Renal cortex interstitium (tissue), 15 donors: ENCODE measurements around the gene OR2L2. TPM values are rescaled to one million over a fixed set of nuclear protein-coding genes. Genes with fewer than 3 reads are reported as not detected.
"Not testable (repeated sequence)": the region's sequence is repeated elsewhere in the genome, so short reads cannot be mapped to it uniquely, and the experiment has no call there.

ENCODE experiments used
- DNase-seq, 11 donors: peaks; one replicate each; pipeline ENCODE4 v3.0.0-alpha.2; 2013; ENCODE audit warnings: low read depth in 9 of 11, low spot score in 4 of 11; ENCODE audit errors: extremely low read depth in 1 of 11
- long read RNA-seq, 16 experiments: transcript quantifications; one replicate each; lab custom pipeline, GENCODE V29; 2026
- polyA plus RNA-seq, 3 donors: library from polyadenylated mRNA; unstranded; fragments of 120-200 nt; gene quantifications; one replicate each; pipeline ENCODE4 v1.2.1, GENCODE V29; 2013; ENCODE audit not compliant: insufficient read length in 3 of 3

The OR2L2 gene
- under 1 TPM; 0.04 to 0.14 (median 0.06) TPM for polyA plus RNA-seq
- long read RNA-seq, donor 1: 0 reads
- long read RNA-seq, donor 2: 0 reads
- long read RNA-seq, donor 3: 0 reads
- long read RNA-seq, donor 4: 0 reads
- long read RNA-seq, donor 5: 0 reads
- long read RNA-seq, donor 6: 0 reads
- long read RNA-seq, donor 7: 0 reads
- long read RNA-seq, donor 8: 0 reads
- long read RNA-seq, donor 9: 0 reads
- long read RNA-seq, donor 10: 0 reads
- long read RNA-seq, donor 11: 0 reads
- long read RNA-seq, donor 12: 0 reads
- long read RNA-seq, donor 13: 0 reads
- long read RNA-seq, donor 14: 0 reads
- long read RNA-seq, donor 15: 0 reads
- long read RNA-seq, donor 16: 0 reads

GRCh38 chr1:248029770-248030169, at the start of gene OR2L2:
TSS of gene OR2L2 (plus strand) at chr1:248030070. CDS start at chr1:248038268, 8,198 bp downstream.
- no peak for DNase-seq

GRCh38 chr1:247992986-247993385, 36.9 kb upstream of the OR2L2 start:
- DNase-seq: no peak

GRCh38 chr1:247998811-247999210, 31.1 kb upstream of the OR2L2 start:
- no peak for DNase-seq

- no peak for DNase-seq
These were observed 29.7 kb upstream of the OR2L2 start for GRCh38 chr1:248000169-248000568.

GRCh38 chr1:248007778-248008177, 22.1 kb upstream of the OR2L2 start:
- no peak for DNase-seq

- DNase-seq: no peak
These were observed 20.2 kb upstream of the OR2L2 start for GRCh38 chr1:248009681-248010080.

- no peak for DNase-seq
These were observed 16.6 kb upstream of the OR2L2 start, which contains the start of gene OR2L5 for GRCh38 chr1:248013229-248013710. TSS of gene OR2L5 (plus strand) at chr1:248013660. CDS start at chr1:248021948, 8,288 bp downstream.

GRCh38 chr1:248015803-248016202, 14.1 kb upstream of the OR2L2 start:
- no peak for DNase-seq

- DNase-seq: no peak
These were observed 15.3 kb downstream of the OR2L2 start for GRCh38 chr1:248045209-248045608.

GRCh38 chr1:248046536-248046935, 16.7 kb downstream of the OR2L2 start, which contains the start of gene OR2L3:
TSS of gene OR2L3 (plus strand) at chr1:248046836. CDS start at chr1:248060682, 13,846 bp downstream.
- no peak for DNase-seq

GRCh38 chr1:248047008-248047407, 17.1 kb downstream of the OR2L2 start:
- DNase-seq: no peak

- DNase-seq: no peak
These were observed 24.8 kb downstream of the OR2L2 start for GRCh38 chr1:248054671-248055070.

- DNase-seq: no peak
These were observed 25.4 kb downstream of the OR2L2 start for GRCh38 chr1:248055261-248055660.

- no peak for DNase-seq
These were observed 35.2 kb downstream of the OR2L2 start for GRCh38 chr1:248065071-248065470.

- DNase-seq: no peak
These were observed 35.7 kb downstream of the OR2L2 start for GRCh38 chr1:248065604-248066003.

- not testable (repeated sequence) for DNase-seq
These were observed 54.0 kb downstream of the OR2L2 start for GRCh38 chr1:248083864-248084263.

Other genes with a start within 250 kb of the OR2L2 start
- gene OR14A16, start 206.0 kb upstream of the OR2L2 start, polyA plus RNA-seq: not detected
- gene OR11L1, start 188.2 kb upstream of the OR2L2 start, polyA plus RNA-seq: not detected
- gene TRIM58, start 172.9 kb upstream of the OR2L2 start, polyA plus RNA-seq: 1 to 10 TPM; 1.1 to 2.2 (median 1.3) TPM
- under 1 TPM; 0.21 to 0.54 (median 0.22) TPM for gene OR2W3, start 134.5 kb upstream of the OR2L2 start, polyA plus RNA-seq
- gene OR2T8, start 109.8 kb upstream of the OR2L2 start, polyA plus RNA-seq: not detected
- gene OR2AJ1, start 105.2 kb upstream of the OR2L2 start, polyA plus RNA-seq: not detected
- gene OR2L8, start 81.2 kb upstream of the OR2L2 start, polyA plus RNA-seq: not detected
- gene OR2AK2, start 64.8 kb upstream of the OR2L2 start, polyA plus RNA-seq: not detected
- not detected for gene OR2L5, start 16.4 kb upstream of the OR2L2 start, polyA plus RNA-seq
- not detected for gene OR2L3, start 16.8 kb downstream of the OR2L2 start, polyA plus RNA-seq
- gene OR2L13, start 65.1 kb downstream of the OR2L2 start, polyA plus RNA-seq: not detected
- gene OR2M5, start 115.1 kb downstream of the OR2L2 start, polyA plus RNA-seq: not detected
- gene OR2M2, start 144.8 kb downstream of the OR2L2 start, polyA plus RNA-seq: not detected
- gene OR2M3, start 167.2 kb downstream of the OR2L2 start, polyA plus RNA-seq: under 1 TPM in 2 of 3 donors, not detected in 1; 0.04 to 0.06 TPM
- gene OR2M4, start 201.3 kb downstream of the OR2L2 start, polyA plus RNA-seq: under 1 TPM in 2 of 3 donors, not detected in 1; 0.03 to 0.08 TPM
- not detected for gene OR2T33, start 247.9 kb downstream of the OR2L2 start, polyA plus RNA-seq